Mesodermal cell (in vitro differentiated cells): ENCODE measurements around the gene OR10A3. TPM values are rescaled to one million over a fixed set of nuclear protein-coding genes. Genes with fewer than 3 reads are reported as not detected.
"Not testable (repeated sequence)": the region's sequence is repeated elsewhere in the genome, so short reads cannot be mapped to it uniquely, and the experiment has no call there.

Experiments used
- H3K27ac ChIP-seq: 2 replicates; pipeline ENCODE4 v1.7.0; 2013; ENCODE audit warnings: mild to moderate bottlenecking, low read depth, low read length, moderate library complexity; ENCODE audit not compliant: severe bottlenecking
- H3K36me3 ChIP-seq: 2 replicates; pipeline ENCODE4 v1.7.1; 2013; ENCODE audit warnings: mild to moderate bottlenecking, low read length, moderate library complexity; ENCODE audit not compliant: control insufficient read depth, insufficient read depth
- H3K4me1 ChIP-seq: one replicate; pipeline ENCODE4 v1.7.1; 2013; ENCODE audit warnings: mild to moderate bottlenecking, low read length; ENCODE audit not compliant: insufficient read depth, control insufficient read depth, poor library complexity, severe bottlenecking
- H3K4me3 ChIP-seq: 2 replicates; pipeline ENCODE4 v1.7.0; 2013; ENCODE audit warnings: low read length, control low read depth, mild to moderate bottlenecking; ENCODE audit not compliant: insufficient read depth, poor library complexity, severe bottlenecking; ENCODE audit errors: extremely low read depth
- H3K9me3 ChIP-seq: 2 replicates; pipeline ENCODE4 v1.7.1; 2013; ENCODE audit warnings: mild to moderate bottlenecking, low read length, moderate library complexity; ENCODE audit not compliant: control insufficient read depth
- WGBS, 2 experiments: methylation state at CpG; one replicate each; pipeline ENCODE4 v1.1.5; 2013; ENCODE audit warnings: missing lambda C conversion rate in 2 of 2; ENCODE audit not compliant: insufficient coverage in 2 of 2; 5-methylcytosine and 5-hydroxymethylcytosine counted together
- polyA plus RNA-seq, 2 experiments: library from polyadenylated mRNA; stranded (reverse); fragments of 50-300 nt; gene quantifications; one replicate each; pipeline ENCODE4 v1.2.3, GENCODE V29; 2013

The OR10A3 gene
- polyA plus RNA-seq (2013, experiment 1 of 2), result not detected
- not detected for polyA plus RNA-seq (2013, experiment 2 of 2)

DNA sequence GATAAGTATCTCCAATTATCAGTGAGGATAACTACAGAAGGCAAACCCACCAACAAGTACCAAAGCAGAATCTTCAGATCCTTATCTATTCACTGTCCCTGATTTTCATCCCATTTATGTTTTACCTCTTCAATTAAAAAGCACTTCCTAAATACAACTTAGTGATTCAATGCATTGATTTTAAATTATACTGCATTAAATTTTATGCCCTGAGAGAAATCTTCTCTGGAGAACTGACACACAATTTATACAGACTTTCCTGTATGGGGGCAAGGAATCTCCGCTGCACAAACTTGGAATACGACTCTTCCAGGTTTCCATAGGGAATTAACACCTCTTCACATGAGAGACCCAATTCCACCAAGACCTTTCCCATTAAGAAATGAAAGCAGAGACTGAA is at the start of gene OR10A3:
Gene OR10A3 (minus strand): TSS at position 101 of the 400 bp plus-strand sequence. CDS start 2,188 bp downstream, outside the sequence.
- Histone ChIP-seq H3K4me3 (no peak within 1 kb of the TSS), H3K4me1 (no peaks in the 10 kb centered on the region), H3K9me3 (peaks cover 5% of the 10 kb centered on the region), H3K36me3 (no peaks in the 10 kb centered on the region), H3K27ac (no peak within 1 kb of the TSS)
- 100% methylated on average over 1 of the region's 2 CpGs for WGBS, 2 experiments

GRCh38 chr11:7987560-7987883 is 46.0 kb upstream of the OR10A3 start:
- Histone ChIP-seq H3K4me1 (peaks cover 14% of the 10 kb centered on the region), H3K4me3 (peak overlapping the region; percentile 80), H3K36me3 (peaks cover 38% of the 10 kb centered on the region), H3K27ac (peak overlapping the region; percentile 25)
- H3K9me3 ChIP-seq, result not testable (repeated sequence)
- WGBS, 2 experiments, result 0% methylated on average over 1 of the region's 13 CpGs

DNA sequence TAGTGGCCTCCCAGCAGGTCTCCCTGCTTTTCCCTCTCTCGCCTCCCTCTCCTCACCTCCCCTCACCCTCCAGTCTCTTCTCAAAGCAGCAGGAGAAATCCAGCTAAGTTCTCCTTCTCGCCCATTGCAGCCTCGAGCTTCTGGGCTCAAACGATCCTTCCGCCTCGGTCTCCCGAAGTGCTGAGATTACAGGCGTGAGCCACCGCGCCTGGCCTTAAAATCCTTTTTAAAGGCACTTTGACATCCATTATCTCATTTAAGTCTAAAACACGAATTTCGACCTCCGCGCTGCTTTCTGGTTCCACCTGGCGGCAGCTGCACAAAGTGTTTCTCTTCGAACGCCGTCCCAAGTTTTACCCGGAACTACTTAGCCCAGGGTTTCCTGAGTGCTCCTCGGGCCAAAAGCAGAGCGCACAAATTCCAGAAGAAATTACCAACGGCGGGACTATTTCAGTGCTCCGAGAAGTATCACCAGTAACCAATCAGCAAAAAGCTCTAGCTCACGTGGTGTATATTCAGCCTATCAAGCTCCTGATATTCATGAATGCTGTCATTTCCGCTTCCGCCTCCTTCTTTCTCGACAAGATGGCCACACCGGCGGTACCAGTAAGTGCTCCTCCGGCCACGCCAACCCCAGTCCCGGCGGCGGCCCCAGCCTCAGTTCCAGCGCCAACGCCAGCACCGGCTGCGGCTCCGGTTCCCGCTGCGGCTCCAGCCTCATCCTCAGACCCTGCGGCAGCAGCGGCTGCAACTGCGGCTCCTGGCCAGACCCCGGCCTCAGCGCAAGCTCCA is 45.5 kb upstream of the OR10A3 start, which contains the start of gene EIF3F:
Gene EIF3F (plus strand): TSS at position 570 of the 792 bp plus-strand sequence. CDS start 16 bp downstream, at position 586.
- Histone ChIP-seq H3K4me1 (peaks cover 14% of the 10 kb centered on the region), H3K9me3 (no peaks in the 10 kb centered on the region), H3K27ac (peak within 1 kb of the TSS; percentile 67), H3K36me3 (peaks cover 32% of the 10 kb centered on the region), H3K4me3 (peak within 1 kb of the TSS; percentile 80)
- WGBS, 2 experiments, result 2% methylated on average over 28 to 42 of the region's 47 CpGs

- 79 to 82% methylated on average over 6 to 7 of the region's 7 CpGs for WGBS, 2 experiments
- Histone ChIP-seq H3K4me1 (peaks cover 6% of the 10 kb centered on the region), H3K9me3 (no peaks in the 10 kb centered on the region), H3K27ac (no peak overlapping the region), H3K36me3 (peaks cover 8% of the 10 kb centered on the region), H3K4me3 (no peak overlapping the region)
Observed at GRCh38 chr11:7983832-7984590, 42.5 kb upstream of the OR10A3 start.

DNA sequence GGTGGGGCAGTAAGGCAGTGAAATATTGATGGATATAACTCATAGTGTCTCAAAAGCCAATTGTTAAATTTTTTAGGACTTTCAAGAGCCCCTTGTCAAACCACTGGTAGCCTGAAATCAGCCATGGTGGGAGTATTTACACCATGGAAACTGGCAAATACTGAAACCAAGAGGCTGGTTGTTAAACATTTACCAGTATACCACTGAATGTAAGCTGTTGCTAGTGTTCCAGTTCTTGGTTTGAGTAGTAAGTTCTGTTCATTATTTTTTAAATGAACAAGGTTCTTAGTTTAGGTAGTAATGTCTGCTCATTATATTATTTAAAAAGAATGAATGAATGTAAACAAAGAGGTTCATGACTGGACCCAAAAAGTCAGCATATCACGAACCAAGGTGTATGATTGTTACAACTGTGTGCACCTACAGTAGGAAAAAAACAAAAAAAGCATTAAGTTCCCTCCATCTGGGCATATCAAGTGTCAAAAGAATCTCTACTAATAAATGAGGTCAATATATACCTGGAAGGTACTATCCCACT is 41.1 kb upstream of the OR10A3 start:
- WGBS, 2 experiments, result 86% methylated on average over 1 of the region's 1 CpG; no CpG with 5 or more reads in 1 of the 2 experiments
- H3K4me3 ChIP-seq, result no peak overlapping the region
- H3K9me3 ChIP-seq, result no peaks in the 10 kb centered on the region
- no peak overlapping the region for H3K27ac ChIP-seq
- no peaks in the 10 kb centered on the region for H3K36me3 ChIP-seq
- H3K4me1 ChIP-seq, result peaks cover 5% of the 10 kb centered on the region

GRCh38 chr11:7981619-7982157 is 40.2 kb upstream of the OR10A3 start:
- Histone ChIP-seq H3K4me3 (no peak overlapping the region), H3K27ac (no peak overlapping the region), H3K36me3 (no peaks in the 10 kb centered on the region), H3K9me3 (no peaks in the 10 kb centered on the region), H3K4me1 (peaks cover 5% of the 10 kb centered on the region)
- WGBS, 2 experiments, result 67 to 71% methylated on average over 1 of the region's 1 CpG

- no peak overlapping the region for H3K4me3 ChIP-seq
- H3K9me3 ChIP-seq, result no peaks in the 10 kb centered on the region
- H3K27ac ChIP-seq, result peak overlapping the region; percentile 30
- no peaks in the 10 kb centered on the region for H3K4me1 ChIP-seq
- no peaks in the 10 kb centered on the region for H3K36me3 ChIP-seq
- 83 to 91% methylated on average over 2 to 4 of the region's 5 CpGs for WGBS, 2 experiments
Observed at GRCh38 chr11:7977232-7977917, 35.9 kb upstream of the OR10A3 start.

DNA sequence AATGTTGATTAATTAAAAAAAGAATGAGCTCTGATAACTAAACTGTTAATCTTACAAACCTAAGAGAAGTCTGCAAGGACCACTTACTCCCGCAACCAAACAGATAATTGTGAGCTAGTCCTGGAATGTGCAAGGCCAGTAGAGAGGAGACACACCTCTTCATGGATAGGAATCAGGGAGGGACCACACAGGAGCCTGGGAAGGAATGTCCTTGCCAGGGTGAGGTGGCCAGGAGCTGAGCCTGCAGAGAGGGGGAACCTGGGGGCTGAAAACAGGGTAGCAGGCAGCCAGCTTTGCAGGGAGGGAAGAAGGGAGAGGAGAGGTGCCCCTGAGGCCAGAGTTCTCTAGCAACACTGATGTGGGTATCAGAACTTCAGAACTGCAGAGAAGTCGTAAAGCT is 33.2 kb upstream of the OR10A3 start:
- 100% methylated on average over 1 of the region's 2 CpGs; no CpG with 5 or more reads in 1 of the 2 experiments for WGBS, 2 experiments
- no peak overlapping the region for H3K27ac ChIP-seq
- H3K4me3 ChIP-seq, result no peak overlapping the region
- no peaks in the 10 kb centered on the region for H3K36me3 ChIP-seq
- H3K9me3 ChIP-seq, result no peaks in the 10 kb centered on the region
- no peaks in the 10 kb centered on the region for H3K4me1 ChIP-seq

GRCh38 chr11:7973011-7973410 is 31.5 kb upstream of the OR10A3 start:
- no peak overlapping the region for H3K4me3 ChIP-seq
- no peak overlapping the region for H3K27ac ChIP-seq
- H3K4me1 ChIP-seq, result no peaks in the 10 kb centered on the region
- no peaks in the 10 kb centered on the region for H3K9me3 ChIP-seq
- 85 to 86% methylated on average over 1 to 2 of the region's 5 CpGs for WGBS, 2 experiments
- H3K36me3 ChIP-seq, result no peaks in the 10 kb centered on the region

DNA sequence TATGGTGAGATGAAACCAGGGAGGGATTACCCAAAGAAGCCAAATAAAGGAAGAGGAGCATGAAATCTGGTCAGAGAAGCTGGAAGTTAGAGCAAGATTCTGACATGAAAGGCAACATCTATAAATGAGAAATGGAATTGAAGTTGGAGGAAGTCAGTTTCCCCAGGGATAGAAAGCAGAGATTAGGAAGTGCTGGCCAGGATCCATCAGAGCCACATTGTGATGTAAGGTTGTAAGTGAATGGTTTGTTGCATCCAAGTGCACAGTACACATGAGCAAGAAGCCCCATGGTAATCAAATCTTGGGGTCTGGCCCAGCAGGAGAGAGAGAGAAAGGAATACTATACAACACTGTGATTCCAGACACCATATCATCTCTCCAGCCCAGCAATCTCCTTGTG is 30.3 kb upstream of the OR10A3 start:
- H3K27ac ChIP-seq, result no peak overlapping the region
- no peaks in the 10 kb centered on the region for H3K9me3 ChIP-seq
- H3K4me1 ChIP-seq, result no peaks in the 10 kb centered on the region
- no peaks in the 10 kb centered on the region for H3K36me3 ChIP-seq
- no peak overlapping the region for H3K4me3 ChIP-seq
